ENCODE results near the gene ABHD17B. TPM values are rescaled to one million over a fixed set of nuclear protein-coding genes. Genes with fewer than 3 reads are reported as not detected.
"Not testable (repeated sequence)": the region's sequence is repeated elsewhere in the genome, so short reads cannot be mapped to it uniquely, and the experiment has no call there.

Gene ABHD17B
- polyA plus RNA-seq, 2 of the 4 experiments (the other 2 are of a cell fraction), result 16.6 to 25.3 TPM

- no peak overlapping the region for H3K4me2 ChIP-seq
- no peak for DNase-seq (ENCODE audit: low read depth in 1 of 2, low spot score in 1 of 2)
- H3K9me3 ChIP-seq, result no peaks in the 10 kb centered on the region
- FAIRE-seq, result peak; percentile 51
- no peak overlapping the region for H3K27ac ChIP-seq
- no peak overlapping the region for H3K4me3 ChIP-seq
- CTCF ChIA-PET, result interaction anchor here (0.7 kb wide), 1 partner anchor 85 kb away, joined by 3 read pairs; no protein-coding TSS in a partner anchor
- POLR2A ChIA-PET, result no interaction called here
- peaks cover 17% of the 10 kb centered on the region; the same call in 2 of the 3 replicates for H3K4me1 ChIP-seq
- no peak for TF ChIP-seq CHD4 (IDR thresholded peaks at IDR 0.05; ENCODE audit: borderline replicate concordance)
- TF ChIP-seq RCOR1 (IDR thresholded peaks at IDR 0.05; ENCODE audit: low read depth, low read length), result no peak
- no peak for TF ChIP-seq SREBF2 (IDR thresholded peaks at IDR 0.05)
- no peak for TF ChIP-seq HDAC2 (IDR thresholded peaks at IDR 0.05)
- no peak for TF ChIP-seq BHLHE40 (IDR thresholded peaks at IDR 0.05; ENCODE audit: low read depth, low read length)
- TF ChIP-seq NR3C1 (IDR thresholded peaks at IDR 0.05), result no peak
- ATAC-seq, result no peak
- 75% methylated on average over 2 of the region's 2 CpGs for WGBS (ENCODE audit: missing lambda C conversion rate)
Observed at GRCh38 chr9:71904076-71904475, 6.9 kb downstream of the ABHD17B start.

DNA sequence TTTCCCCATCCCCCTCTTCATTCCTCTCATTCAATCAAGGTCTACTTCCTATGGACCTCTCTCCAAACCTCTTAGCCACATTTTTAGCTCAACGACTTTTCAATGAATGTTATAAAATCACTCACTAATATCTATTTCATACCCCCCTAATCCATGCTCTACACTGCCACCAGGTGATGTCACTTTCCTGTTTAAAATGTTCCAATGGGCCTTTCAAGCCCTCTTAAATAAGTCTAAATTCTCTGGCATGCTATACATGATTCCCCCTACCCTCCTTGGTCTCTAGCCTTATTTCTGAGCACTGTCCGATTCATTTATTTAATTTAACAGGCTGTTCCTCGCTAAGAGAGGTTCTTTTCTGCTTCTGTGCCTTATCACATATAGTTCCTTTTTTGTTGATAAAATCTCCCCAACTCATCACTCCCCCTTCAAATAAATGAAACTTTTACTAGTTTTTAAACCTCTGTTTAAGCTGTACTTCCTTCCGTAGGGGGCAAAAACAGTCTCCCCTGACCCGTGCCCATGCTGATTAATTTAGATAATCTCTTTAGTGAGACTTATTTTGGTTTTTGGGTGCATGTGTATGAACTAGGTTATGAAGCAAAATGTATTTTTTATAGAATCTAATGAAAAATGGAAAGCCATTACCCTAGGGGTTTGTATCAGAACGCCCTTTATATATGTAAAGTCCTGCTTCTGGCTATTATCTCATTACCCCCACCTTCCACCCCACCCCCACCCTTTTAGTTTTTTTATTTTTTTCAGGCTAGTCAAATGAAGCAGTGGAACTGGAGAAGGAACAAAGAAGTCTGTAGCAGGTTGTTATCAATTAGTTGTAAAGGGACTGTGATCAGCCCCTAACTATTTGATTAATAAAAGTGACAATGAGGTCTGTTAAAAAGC lies 9.0 kb downstream of the ABHD17B start:
- H3K9me3 ChIP-seq, result no peaks in the 10 kb centered on the region
- H3K4me1 ChIP-seq, result peaks cover 3% of the 10 kb centered on the region; the same call in 1 of the 3 replicates
- H3K4me3 ChIP-seq, result no peak overlapping the region
- TF ChIP-seq POLR2AphosphoS2 (conservative IDR thresholded peaks at IDR 0.05; ENCODE audit: low read length) (no peak), ATOH8 (CRISPR knock-in tag; IDR thresholded peaks at IDR 0.05; ENCODE audit: low read depth) (no peak), CBX8 (IDR thresholded peaks at IDR 0.05) (no peak), RNF2 (IDR thresholded peaks at IDR 0.05; ENCODE audit: borderline replicate concordance, low read depth) (no peak), CBX2 (IDR thresholded peaks at IDR 0.05; ENCODE audit: borderline replicate concordance, low read depth) (no peak), ESRRA (IDR thresholded peaks at IDR 0.05; ENCODE audit: borderline replicate concordance, low read length) (no peak), EHF (CRISPR knock-in tag; IDR thresholded peaks at IDR 0.05) (no peak), TP53 (CRISPR knock-in tag; IDR thresholded peaks at IDR 0.05) (no peak), RCOR1 (IDR thresholded peaks at IDR 0.05; ENCODE audit: low read depth, low read length) (no peak), ZFP36 (IDR thresholded peaks at IDR 0.05; ENCODE audit: borderline replicate concordance, partially characterized antibody) (no peak), ZNF302 (CRISPR knock-in tag; IDR thresholded peaks at IDR 0.05) (no peak), BHLHE40 (IDR thresholded peaks at IDR 0.05; ENCODE audit: low read depth, low read length) (no peak)
- ATAC-seq (no peak), FAIRE-seq (no peak), DNase-seq (ENCODE audit: low read depth in 1 of 2, low spot score in 1 of 2) (no peak)
- H3K4me2 ChIP-seq, result no peak overlapping the region
- ChIA-PET POLR2A (interaction anchor here (1.4 kb wide), 1 partner anchor 9 kb away, joined by 3 read pairs; the partner anchor contains the start of genes ABHD17B and C9orf85), CTCF (interaction anchor here (0.5 to 1.1 kb wide), 2 partner anchors 10 to 65 kb away, joined by 3 to 5 read pairs; no protein-coding TSS in a partner anchor)
- 74% methylated on average over 6 of the region's 6 CpGs for WGBS (ENCODE audit: missing lambda C conversion rate)
- no peak overlapping the region for H3K27ac ChIP-seq

GRCh38 chr9:71898756-71899155 lies 12.2 kb downstream of the ABHD17B start:
- POLR2A ChIA-PET; FAIRE-seq; H3K27ac ChIP-seq; H3K9me3 ChIP-seq; H3K4me2 ChIP-seq; H3K4me1 ChIP-seq; ATAC-seq; H3K4me3 ChIP-seq; DNase-seq (ENCODE audit: low read depth in 1 of 2, low spot score in 1 of 2): not testable (repeated sequence)
- 90% methylated on average over 6 of the region's 6 CpGs for WGBS (ENCODE audit: missing lambda C conversion rate)
- CTCF ChIA-PET, result interaction anchor here (0.7 kb wide), 1 partner anchor 12 kb away, joined by 3 read pairs; the partner anchor contains the start of genes ABHD17B and C9orf85

DNA sequence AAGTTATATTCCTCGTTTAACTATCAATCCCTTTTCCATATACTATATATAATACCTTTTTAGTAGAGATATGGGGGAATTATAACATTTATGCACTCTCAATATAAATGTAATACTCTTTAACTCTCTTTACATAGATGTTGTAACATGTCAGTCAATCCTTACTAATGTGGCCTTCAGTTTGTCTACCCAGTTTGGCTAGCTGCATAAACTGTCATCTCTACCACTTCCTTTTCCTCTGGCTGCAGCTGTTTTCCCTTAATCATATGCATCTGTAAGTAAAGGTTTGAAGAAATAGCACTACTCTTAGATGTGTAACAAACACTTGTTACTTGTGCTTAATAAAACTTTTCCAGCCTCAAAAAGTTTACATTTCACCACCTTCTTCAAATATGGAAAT lies 13.4 kb downstream of the ABHD17B start:
- Histone ChIP-seq H3K4me1 (no peaks in the 10 kb centered on the region; the same call in 2 of the 3 replicates), H3K4me3 (no peak overlapping the region), H3K4me2 (no peak overlapping the region), H3K9me3 (no peaks in the 10 kb centered on the region), H3K27ac (no peak overlapping the region)
- TF ChIP-seq E2F6 (IDR thresholded peaks at IDR 0.05; ENCODE audit: borderline replicate concordance, low read depth) (no peak), ZNF302 (CRISPR knock-in tag; IDR thresholded peaks at IDR 0.05) (no peak), EHF (CRISPR knock-in tag; IDR thresholded peaks at IDR 0.05) (no peak), SMC3 (IDR thresholded peaks at IDR 0.05) (no peak), FOXS1 (CRISPR knock-in tag; IDR thresholded peaks at IDR 0.05) (no peak)
- ATAC-seq, result no peak
- CTCF ChIA-PET, result interaction anchor here (1.7 kb wide), 1 partner anchor 78 kb away, joined by 3 read pairs; no protein-coding TSS in a partner anchor
- POLR2A ChIA-PET, result interaction anchor here (1.1 kb wide), 1 partner anchor 13 kb away, joined by 3 read pairs; the partner anchor contains the start of genes ABHD17B and C9orf85
- WGBS (ENCODE audit: missing lambda C conversion rate), result 97% methylated on average over 1 of the region's 1 CpG
- no peak for FAIRE-seq
- no peak for DNase-seq (ENCODE audit: low read depth in 1 of 2, low spot score in 1 of 2)

Data from A549 (cell line).